H9 (cell line): ENCODE results near the gene PDE4B. TPM values are rescaled to one million over a fixed set of nuclear protein-coding genes. Genes with fewer than 3 reads are reported as not detected.
"Not testable (repeated sequence)": the region's sequence is repeated elsewhere in the genome, so short reads cannot be mapped to it uniquely, and the experiment has no call there.

Experiments
- DNase-seq: peaks from one replicate; pipeline ENCODE4 v3.0.0-alpha.2; 2017
- H2AFZ ChIP-seq: one replicate; pipeline ENCODE4 v1.6.1; 2013; ENCODE audit warnings: mild to moderate bottlenecking, low read length, control low read depth, moderate library complexity
- H2AK5ac ChIP-seq: 2 replicates; pipeline ENCODE4 v1.6.1; 2013; ENCODE audit warnings: low read length, control low read depth, mixed read lengths; ENCODE audit not compliant: insufficient read length
- H2BK120ac ChIP-seq: one replicate; pipeline ENCODE4 v1.6.1; 2013; ENCODE audit warnings: low read depth, mild to moderate bottlenecking, low read length, control low read depth, inconsistent platforms; ENCODE audit not compliant: poor library complexity, severe bottlenecking
- H2BK12ac ChIP-seq: 2 replicates; pipeline ENCODE4 v1.6.1; 2013; ENCODE audit warnings: low read length, control low read depth, mixed read lengths, low read depth; ENCODE audit not compliant: insufficient read length
- H2BK15ac ChIP-seq: 2 replicates; pipeline ENCODE4 v1.6.1; 2013; ENCODE audit warnings: low read depth, low read length, control low read depth
- H2BK20ac ChIP-seq: one replicate; pipeline ENCODE4 v1.6.1; 2013; ENCODE audit warnings: low read depth, mild to moderate bottlenecking, low read length, control low read depth, inconsistent platforms; ENCODE audit not compliant: poor library complexity, severe bottlenecking
- H2BK5ac ChIP-seq: 2 replicates; pipeline ENCODE4 v1.6.1; 2013; ENCODE audit warnings: low read length, control low read depth, mixed read lengths; ENCODE audit not compliant: insufficient read length
- H3K14ac ChIP-seq: 2 replicates; pipeline ENCODE4 v1.6.1; 2013; ENCODE audit warnings: low read length, control low read depth; ENCODE audit not compliant: insufficient read depth
- H3K18ac ChIP-seq: 2 replicates; pipeline ENCODE4 v1.6.1; 2013; ENCODE audit warnings: low read depth, mild to moderate bottlenecking, mixed read lengths, low read length, control low read depth; ENCODE audit not compliant: insufficient read length
- H3K23ac ChIP-seq: 2 replicates; pipeline ENCODE4 v1.6.1; 2013; ENCODE audit warnings: low read length, control low read depth, mixed read lengths, low read depth; ENCODE audit not compliant: insufficient read length
- H3K23me2 ChIP-seq: 2 replicates; pipeline ENCODE4 v1.6.1; 2013; ENCODE audit warnings: low read depth, mild to moderate bottlenecking, mixed read lengths, low read length, control low read depth; ENCODE audit not compliant: insufficient read length, poor library complexity, severe bottlenecking
- H3K27ac ChIP-seq: 2 replicates; pipeline ENCODE4 v1.5.1; 2013; ENCODE audit warnings: low read length, control low read depth, mixed read lengths, low read depth; ENCODE audit not compliant: insufficient read length
- H3K27me3 ChIP-seq: 2 replicates; pipeline ENCODE4 v1.6.1; 2013; ENCODE audit warnings: low read length, control low read depth, inconsistent platforms; ENCODE audit not compliant: insufficient read depth
- H3K4ac ChIP-seq: 2 replicates; pipeline ENCODE4 v1.6.1; 2013; ENCODE audit warnings: low read depth, mild to moderate bottlenecking, control low read depth, inconsistent platforms, low read length, moderate library complexity
- H3K4me1 ChIP-seq: 2 replicates; pipeline ENCODE4 v1.6.1; 2013; ENCODE audit warnings: low read length, control low read depth, inconsistent platforms; ENCODE audit not compliant: insufficient read depth
- H3K4me2 ChIP-seq: 2 replicates; pipeline ENCODE4 v1.6.1; 2013; ENCODE audit warnings: low read length, control low read depth, mixed read lengths; ENCODE audit not compliant: insufficient read length, insufficient read depth
- H3K56ac ChIP-seq: 2 replicates; pipeline ENCODE4 v1.6.1; 2013; ENCODE audit warnings: low read depth, mild to moderate bottlenecking, mixed read lengths, low read length, control low read depth; ENCODE audit not compliant: insufficient read length
- H3K79me1 ChIP-seq: 2 replicates; pipeline ENCODE4 v1.6.1; 2013; ENCODE audit warnings: low read depth, mild to moderate bottlenecking, moderate library complexity, low read length, control low read depth, inconsistent platforms; ENCODE audit not compliant: insufficient read depth, poor library complexity, severe bottlenecking
- H3K79me2 ChIP-seq: 2 replicates; pipeline ENCODE4 v1.6.1; 2013; ENCODE audit warnings: low read length, control low read depth, inconsistent platforms; ENCODE audit not compliant: insufficient read depth
- H3K9ac ChIP-seq: 2 replicates; pipeline ENCODE4 v1.6.1; 2013; ENCODE audit warnings: low read length, control low read depth, mixed read lengths; ENCODE audit not compliant: insufficient read length; ENCODE audit errors: extremely low read depth
- H3K9me3 ChIP-seq: one replicate; pipeline ENCODE4 v1.6.1; 2013; ENCODE audit warnings: low read depth, low read length, inconsistent platforms; ENCODE audit not compliant: control insufficient read depth
- H3T11ph ChIP-seq: one replicate; pipeline ENCODE4 v1.6.1; 2013; ENCODE audit warnings: mild to moderate bottlenecking, low read length, control low read depth, inconsistent platforms
- H4K20me1 ChIP-seq: one replicate; pipeline ENCODE4 v1.6.1; 2013; ENCODE audit not compliant: control insufficient read depth, insufficient read length, insufficient read depth
- H4K5ac ChIP-seq: 2 replicates; pipeline ENCODE4 v1.6.1; 2013; ENCODE audit warnings: low read depth, mild to moderate bottlenecking, mixed read lengths, low read length, control low read depth; ENCODE audit not compliant: insufficient read length
- H4K8ac ChIP-seq: replicated peaks from 2 replicates; pipeline ENCODE4 v1.6.1; 2013; ENCODE audit warnings: low read length, control low read depth, mixed read lengths, low read depth; ENCODE audit not compliant: insufficient read length
- H4K91ac ChIP-seq: 2 replicates; pipeline ENCODE4 v1.6.1; 2013; ENCODE audit warnings: low read depth, mild to moderate bottlenecking, moderate library complexity, mixed read lengths, low read length, control low read depth; ENCODE audit not compliant: insufficient read length
- H3K27ac Mint-ChIP-seq, 3 experiments: 2 replicates in 2 of 3; 3 replicates in 1 of 3; pipeline ENCODE4 v1.8.0; 2020 to 2021; ENCODE audit warnings: mixed read lengths in 3 of 3, mild to moderate bottlenecking in 1 of 3, moderate library complexity in 1 of 3
- H3K27me3 Mint-ChIP-seq: 2 replicates; pipeline ENCODE4 v1.8.0; 2021; ENCODE audit warnings: low read depth, mild to moderate bottlenecking, moderate library complexity, mixed read lengths
- H3K36me3 Mint-ChIP-seq, 3 experiments: 2 replicates in 2 of 3; 3 replicates in 1 of 3; pipeline ENCODE4 v1.8.0; 2020 to 2021; ENCODE audit warnings: low read depth in 3 of 3, mixed read lengths in 3 of 3; ENCODE audit not compliant: insufficient read depth in 1 of 3
- H3K4me1 Mint-ChIP-seq, 2 experiments: 2 replicates each; pipeline ENCODE4 v1.8.0; 2020; ENCODE audit warnings: mixed read lengths in 2 of 2
- H3K4me3 Mint-ChIP-seq, 2 experiments: 2 replicates in 1 of 2; 3 replicates in 1 of 2; pipeline ENCODE4 v1.8.0; 2020 to 2021; ENCODE audit warnings: mild to moderate bottlenecking in 2 of 2, mixed read lengths in 2 of 2, moderate library complexity in 1 of 2
- H3K9me3 Mint-ChIP-seq, 2 experiments: 2 replicates in 1 of 2; 3 replicates in 1 of 2; pipeline ENCODE4 v1.8.0; 2020; ENCODE audit warnings: mild to moderate bottlenecking in 2 of 2, mixed read lengths in 2 of 2, moderate library complexity in 1 of 2
- WGBS: extraction: QIAGEN DNeasy Blood & Tissue Kit; methylation state at CpG from one replicate; pipeline ENCODE4 v1.1.7; 2013; ENCODE audit warnings: missing lambda C conversion rate, low lambda C conversion rate, mixed read lengths; ENCODE audit not compliant: insufficient read length; ENCODE audit errors: extremely low coverage; 5-methylcytosine and 5-hydroxymethylcytosine counted together
- total RNA-seq: library from RNA; stranded (reverse); gene quantifications from 2 replicates; pipeline ENCODE4 v1.2.1, GENCODE V29; 2021
- TF ChIP-seq, protein P1 (sequence below): fragments of 200-600 bp; sonication (generic); conservative IDR thresholded peaks from 3 replicates; pipeline ENCODE4 v1.8.0; 2021; ENCODE audit warnings: antibody characterized with exemption, mild to moderate bottlenecking

PDE4B gene
- total RNA-seq, 1 experiment from 2014 or later: 19.8 TPM

DNA sequence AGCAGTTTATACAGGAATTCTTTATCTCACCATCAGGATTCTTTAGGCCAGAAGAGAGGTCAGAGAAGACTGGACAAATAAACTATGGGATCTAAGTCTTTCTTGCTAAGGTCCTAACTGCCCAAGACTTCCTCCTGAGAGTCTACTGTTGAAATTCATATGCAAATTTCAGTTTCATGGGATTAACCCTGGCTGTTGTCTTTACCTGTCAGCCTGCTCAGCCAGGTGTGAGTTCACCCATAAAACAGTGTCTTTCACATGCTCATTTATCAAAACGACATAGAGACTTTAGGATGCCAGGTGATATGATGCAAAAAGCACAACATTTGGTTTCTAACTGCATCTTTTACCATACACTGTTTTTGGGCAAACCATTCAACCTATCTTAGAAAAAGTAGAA lies 211.0 kb downstream of the PDE4B start:
- Mint-ChIP-seq H3K9me3 (no peaks in the 10 kb centered on the region; a peak in 1 of 5 replicates), H3K4me1 (peaks cover 13% of the 10 kb centered on the region in 2 experiments), H3K27ac (no peak overlapping the region), H3K4me3 (no peak overlapping the region; a peak in 1 of 5 replicates), H3K27me3 (peaks cover 95% of the 10 kb centered on the region), H3K36me3 (no peaks in the 10 kb centered on the region)
- Histone ChIP-seq H3K79me2 (no peaks in the 10 kb centered on the region), H3K4me2 (no peak overlapping the region), H4K20me1 (no peaks in the 10 kb centered on the region), H3T11ph (no peak overlapping the region), H3K23me2 (no peaks in the 10 kb centered on the region), H3K56ac (no peak overlapping the region), H2AK5ac (no peak overlapping the region), H3K14ac (no peak overlapping the region), H3K9ac (no peak overlapping the region), H2AFZ (no peak overlapping the region), H4K8ac (no peak overlapping the region), H2BK5ac (no peak overlapping the region), H2BK20ac (no peak overlapping the region), H3K23ac (no peak overlapping the region), H4K91ac (no peak overlapping the region), H3K9me3 (no peaks in the 10 kb centered on the region), H3K79me1 (no peaks in the 10 kb centered on the region), H2BK120ac (no peak overlapping the region), H2BK15ac (no peak overlapping the region), H3K27ac (no peak overlapping the region), H3K4ac (no peak overlapping the region), H2BK12ac (no peak overlapping the region), H3K4me1 (no peaks in the 10 kb centered on the region), H3K27me3 (peaks cover 5% of the 10 kb centered on the region; the same call in 1 of the 2 replicates), H4K5ac (no peak overlapping the region), H3K18ac (no peak overlapping the region)
- no peak for DNase-seq
- TF ChIP-seq, protein P1, sequence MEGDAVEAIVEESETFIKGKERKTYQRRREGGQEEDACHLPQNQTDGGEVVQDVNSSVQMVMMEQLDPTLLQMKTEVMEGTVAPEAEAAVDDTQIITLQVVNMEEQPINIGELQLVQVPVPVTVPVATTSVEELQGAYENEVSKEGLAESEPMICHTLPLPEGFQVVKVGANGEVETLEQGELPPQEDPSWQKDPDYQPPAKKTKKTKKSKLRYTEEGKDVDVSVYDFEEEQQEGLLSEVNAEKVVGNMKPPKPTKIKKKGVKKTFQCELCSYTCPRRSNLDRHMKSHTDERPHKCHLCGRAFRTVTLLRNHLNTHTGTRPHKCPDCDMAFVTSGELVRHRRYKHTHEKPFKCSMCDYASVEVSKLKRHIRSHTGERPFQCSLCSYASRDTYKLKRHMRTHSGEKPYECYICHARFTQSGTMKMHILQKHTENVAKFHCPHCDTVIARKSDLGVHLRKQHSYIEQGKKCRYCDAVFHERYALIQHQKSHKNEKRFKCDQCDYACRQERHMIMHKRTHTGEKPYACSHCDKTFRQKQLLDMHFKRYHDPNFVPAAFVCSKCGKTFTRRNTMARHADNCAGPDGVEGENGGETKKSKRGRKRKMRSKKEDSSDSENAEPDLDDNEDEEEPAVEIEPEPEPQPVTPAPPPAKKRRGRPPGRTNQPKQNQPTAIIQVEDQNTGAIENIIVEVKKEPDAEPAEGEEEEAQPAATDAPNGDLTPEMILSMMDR: no peak
- no CpG with 5 or more reads among the region's 1 CpG for WGBS

DNA sequence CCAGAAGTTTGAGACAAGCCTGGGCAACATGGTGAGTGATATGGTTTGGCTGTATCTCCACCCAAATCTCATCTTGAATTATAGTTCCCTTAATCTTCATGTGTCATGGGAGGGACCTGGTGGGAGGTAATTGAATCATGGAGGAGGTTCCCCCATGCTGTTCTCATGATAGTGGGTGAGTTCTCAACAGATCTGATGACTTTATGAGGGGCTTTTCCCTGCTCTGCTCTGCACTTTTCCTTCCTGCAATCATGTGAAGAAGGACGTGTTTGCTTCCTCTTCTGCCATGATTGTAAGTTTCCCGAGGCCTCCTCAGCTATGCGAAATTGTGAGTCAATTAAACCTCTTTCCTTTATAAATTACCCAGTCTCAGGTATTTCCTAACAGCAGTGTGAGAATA lies 213.8 kb downstream of the PDE4B start:
- H2BK5ac ChIP-seq, H3K9me3 ChIP-seq: not testable (repeated sequence)

More for the DNA sequence above, 213.8 kb downstream of the PDE4B start:
- H3K79me2 ChIP-seq, H2BK20ac ChIP-seq, H3T11ph ChIP-seq, H3K27ac ChIP-seq, H3K9me3 Mint-ChIP-seq, H3K56ac ChIP-seq, H3K36me3 Mint-ChIP-seq, H3K23ac ChIP-seq, H4K91ac ChIP-seq, H2AK5ac ChIP-seq, H2BK15ac ChIP-seq, H3K4me3 Mint-ChIP-seq, DNase-seq, H4K5ac ChIP-seq, H3K14ac ChIP-seq, H3K79me1 ChIP-seq, H3K4me2 ChIP-seq, H3K27ac Mint-ChIP-seq, H4K8ac ChIP-seq, H3K23me2 ChIP-seq, H3K9ac ChIP-seq, H3K27me3 ChIP-seq, H2BK120ac ChIP-seq, H2AFZ ChIP-seq, H3K4me1 ChIP-seq, H3K4ac ChIP-seq, H4K20me1 ChIP-seq, H3K18ac ChIP-seq, H2BK12ac ChIP-seq: not testable (repeated sequence)
- Mint-ChIP-seq H3K4me1 (peaks cover 13% of the 10 kb centered on the region in 2 experiments), H3K27me3 (peaks cover 78% of the 10 kb centered on the region)
- no CpG with 5 or more reads among the region's 3 CpGs for WGBS
